Measurements from ENCODE around the gene GCLC.

GCLC gene

DNA sequence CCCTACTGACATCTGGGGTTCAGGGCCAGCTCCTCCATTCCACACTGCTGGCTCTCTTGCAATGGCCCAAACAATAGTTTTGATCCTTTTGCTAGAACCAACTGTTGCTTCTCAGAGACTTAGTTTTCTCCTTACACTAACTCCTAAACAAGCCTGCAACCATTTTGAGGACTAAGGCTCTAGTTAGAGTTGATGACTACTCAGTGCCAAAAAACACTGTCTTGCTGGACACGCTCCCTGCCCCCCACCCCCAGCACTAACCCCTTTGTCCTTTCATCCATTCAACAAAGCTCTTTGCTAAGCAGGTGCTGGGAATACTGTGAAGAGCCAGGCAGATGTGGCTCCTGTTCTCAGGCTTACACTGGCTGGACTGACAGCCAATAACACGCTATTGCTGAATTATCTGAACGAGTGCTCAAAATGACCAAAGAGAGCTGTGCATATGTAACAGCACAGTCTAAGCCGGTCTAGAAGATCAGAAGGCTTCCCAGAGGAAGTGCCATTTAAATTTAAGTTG lies 17.6 kb downstream of the GCLC start:
- no peak for DNase-seq (ENCODE audit: low read depth in 2 of 2, low spot score in 1 of 2)

GRCh38 chr6:53526000-53526399 lies 18.9 kb downstream of the GCLC start:
- no peak for DNase-seq (ENCODE audit: low read depth in 2 of 2, low spot score in 1 of 2)

DNA sequence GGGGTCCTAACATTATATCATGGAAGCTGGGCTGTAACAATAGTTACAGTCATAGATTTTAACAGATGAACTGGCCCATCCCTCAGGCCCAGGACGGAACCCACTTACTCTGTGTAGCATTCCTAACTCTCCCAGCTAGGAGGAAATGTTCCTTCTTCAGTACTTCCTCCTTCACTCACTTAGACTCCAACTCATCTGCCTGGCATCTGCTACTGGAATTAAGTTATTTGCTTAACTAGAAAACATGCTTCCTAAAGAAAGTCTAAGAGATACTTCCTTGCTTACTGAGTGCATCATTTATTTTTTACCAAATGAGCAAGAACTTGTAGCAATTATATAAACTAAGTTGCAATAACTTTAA lies 20.5 kb downstream of the GCLC start:
- DNase-seq (ENCODE audit: low read depth in 2 of 2, low spot score in 1 of 2): no peak

GRCh38 chr6:53523511-53524454 lies 21.1 kb downstream of the GCLC start:
- DNase-seq (ENCODE audit: low read depth in 2 of 2, low spot score in 1 of 2): no peak

GRCh38 chr6:53520320-53520928 lies 24.5 kb downstream of the GCLC start:
- DNase-seq (ENCODE audit: low read depth in 2 of 2, low spot score in 1 of 2): no peak

- no peak for DNase-seq (ENCODE audit: low read depth in 2 of 2, low spot score in 1 of 2)
Measured at GRCh38 chr6:53518862-53519261, 26.0 kb downstream of the GCLC start.

- no peak for DNase-seq (ENCODE audit: low read depth in 2 of 2, low spot score in 1 of 2)
Measured at GRCh38 chr6:53517021-53517420, 27.9 kb downstream of the GCLC start.

- DNase-seq (ENCODE audit: low read depth in 2 of 2, low spot score in 1 of 2): no peak
Measured at GRCh38 chr6:53514677-53515076, 30.2 kb downstream of the GCLC start.

DNA sequence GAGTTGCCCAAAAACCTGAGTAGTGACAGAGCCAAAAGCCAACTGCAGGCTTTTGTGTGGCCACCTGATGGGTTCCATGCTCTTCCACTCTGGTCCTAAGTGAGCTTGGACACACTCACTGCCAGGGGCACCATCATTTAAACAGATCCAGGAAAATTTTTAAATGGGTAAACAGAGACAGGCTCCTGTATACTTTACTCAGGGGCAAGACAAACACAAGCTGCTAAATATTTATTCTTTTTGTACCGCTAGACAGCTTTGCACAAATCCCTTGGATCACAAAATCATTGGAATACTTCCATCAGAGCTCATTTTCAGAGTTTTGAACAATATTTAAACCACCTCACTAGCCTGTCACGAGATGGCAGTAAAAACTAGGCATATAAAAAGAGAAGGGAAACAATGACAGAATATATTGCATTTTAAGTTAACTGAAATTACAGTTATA lies 31.4 kb downstream of the GCLC start:
- no peak for DNase-seq (ENCODE audit: low read depth in 2 of 2, low spot score in 1 of 2)

GRCh38 chr6:53513056-53513455 lies 31.8 kb downstream of the GCLC start:
- DNase-seq (ENCODE audit: low read depth in 2 of 2, low spot score in 1 of 2): no peak

- no peak for DNase-seq (ENCODE audit: low read depth in 2 of 2, low spot score in 1 of 2)
Measured at GRCh38 chr6:53512626-53513025, 32.3 kb downstream of the GCLC start.

GRCh38 chr6:53510746-53511145 lies 34.2 kb downstream of the GCLC start:
- DNase-seq (ENCODE audit: low read depth in 2 of 2, low spot score in 1 of 2): no peak

DNA sequence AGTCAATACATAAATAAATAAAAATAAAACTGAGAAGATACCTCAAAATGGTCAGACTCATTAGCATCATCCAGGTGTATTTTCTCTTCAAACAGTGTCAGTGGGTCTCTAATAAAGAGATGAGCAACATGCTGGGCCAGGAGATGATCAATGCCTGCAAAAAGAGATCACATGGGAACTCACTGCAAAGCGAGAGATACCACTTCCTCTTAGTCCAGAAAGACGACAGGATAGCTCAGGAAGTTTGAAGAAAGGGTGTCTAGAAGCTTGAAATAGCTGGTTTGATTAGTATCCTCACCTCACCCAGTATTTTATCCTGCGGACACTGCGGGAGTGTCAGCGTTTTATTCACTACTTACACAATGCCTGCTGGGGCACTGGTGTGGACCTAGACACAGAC lies 38.0 kb downstream of the GCLC start:
- DNase-seq (ENCODE audit: low read depth in 2 of 2, low spot score in 1 of 2): no peak

- no peak for DNase-seq (ENCODE audit: low read depth in 2 of 2, low spot score in 1 of 2)
Measured at GRCh38 chr6:53504512-53504911, 40.4 kb downstream of the GCLC start.

- DNase-seq (ENCODE audit: low read depth in 2 of 2, low spot score in 1 of 2): no peak
Measured at GRCh38 chr6:53503060-53503459, 41.8 kb downstream of the GCLC start.

GRCh38 chr6:53501432-53501831 lies 43.5 kb downstream of the GCLC start:
- no peak for DNase-seq (ENCODE audit: low read depth in 2 of 2, low spot score in 1 of 2)

- DNase-seq (ENCODE audit: low read depth in 2 of 2, low spot score in 1 of 2): no peak
Measured at GRCh38 chr6:53500095-53500494, 44.8 kb downstream of the GCLC start.

DNA sequence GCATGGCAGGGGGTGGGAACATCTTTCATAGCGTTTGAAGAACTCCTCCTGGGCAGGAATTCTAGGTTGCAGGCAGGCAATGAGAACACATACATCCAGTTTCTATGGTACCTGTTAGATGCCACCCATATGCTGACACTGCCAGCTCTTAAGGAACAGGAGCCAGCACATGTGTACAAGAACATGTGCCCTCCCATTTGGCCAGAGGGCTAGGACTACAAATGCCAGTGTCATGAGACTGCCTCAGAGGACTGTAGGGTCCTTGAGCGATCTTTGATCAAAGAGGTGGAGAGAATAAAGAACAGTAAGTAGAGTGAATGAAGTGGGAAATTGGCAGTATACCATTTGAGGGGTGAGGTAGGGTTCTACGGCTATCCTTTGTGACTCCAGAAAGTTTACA lies 45.8 kb downstream of the GCLC start:
- no peak for DNase-seq (ENCODE audit: low read depth in 2 of 2, low spot score in 1 of 2)

DNA sequence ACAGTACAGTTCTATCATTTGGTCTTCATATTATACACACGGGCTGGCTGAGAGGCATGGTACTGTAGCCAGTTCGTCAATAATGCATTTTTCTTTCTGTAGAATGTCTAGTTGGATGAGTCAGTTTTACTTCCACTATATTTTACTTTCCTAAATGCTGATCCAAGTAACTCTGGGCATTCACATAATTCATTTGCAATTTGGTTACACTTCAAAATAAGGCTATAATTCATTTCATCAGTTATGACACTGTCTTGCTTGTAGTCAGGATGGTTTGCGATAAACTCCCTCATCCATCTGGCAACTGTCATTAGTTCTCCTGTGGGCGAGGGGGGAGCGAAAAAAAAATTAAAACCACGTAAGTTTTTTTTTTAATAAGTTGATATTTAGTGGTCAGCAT lies 46.3 kb downstream of the GCLC start:
- DNase-seq (ENCODE audit: low read depth in 2 of 2, low spot score in 1 of 2): no peak

GRCh38 chr6:53497905-53498304 lies 47.0 kb downstream of the GCLC start:
- no peak for DNase-seq (ENCODE audit: low read depth in 2 of 2, low spot score in 1 of 2)

DNA sequence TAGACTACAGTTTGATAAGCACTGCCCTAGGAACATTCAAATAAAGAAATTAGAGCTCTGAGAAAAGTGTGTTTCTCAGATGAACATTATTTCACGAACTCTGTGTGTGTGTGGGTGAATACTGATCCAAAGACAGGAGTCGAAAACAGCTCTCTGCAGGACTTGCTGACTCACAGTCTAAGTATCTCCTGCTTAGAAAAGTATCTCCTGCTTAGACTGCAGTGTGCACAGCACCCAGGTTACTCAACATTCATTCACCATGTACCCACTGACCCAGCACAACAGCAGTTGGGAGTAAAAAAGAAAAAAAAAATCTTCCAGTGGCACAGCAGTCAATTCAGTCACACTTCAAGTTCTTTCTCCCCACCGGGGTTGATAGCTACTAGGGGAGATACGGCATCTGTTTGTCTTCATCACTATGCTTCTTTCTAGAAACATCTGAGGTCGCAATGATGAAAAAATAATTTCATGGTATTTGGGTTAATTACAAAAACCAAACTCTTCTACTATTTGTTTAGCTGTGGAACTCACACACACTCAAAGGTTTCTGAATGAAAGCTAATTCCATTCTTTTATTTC lies 48.0 kb downstream of the GCLC start:
- no peak for DNase-seq (ENCODE audit: low read depth in 2 of 2, low spot score in 1 of 2)

All from stimulated activated CD8-positive, alpha-beta memory T cell treated with anti-CD3 and anti-CD28 coated beads, Interleukin-4, amount 100 ng/mL, for 1 hour (primary cell).